B cell (primary cell): ENCODE measurements around the gene SMC4.

ENCODE experiments used
- CTCF ChIP-seq: fragments of 200-600 bp; IDR thresholded peaks from one replicate; pipeline ENCODE4 v1.8.0; 2022; ENCODE audit warnings: antibody characterized with exemption, mild to moderate bottlenecking
- EZH2 ChIP-seq: IDR thresholded peaks from 2 replicates; pipeline ENCODE4 v1.6.1; 2012; ENCODE audit warnings: borderline replicate concordance, low read depth, mild to moderate bottlenecking, moderate library complexity, low read length; ENCODE audit not compliant: insufficient read depth, poor library complexity, severe bottlenecking

GRCh38 chr3:160369784-160370183, 29.7 kb upstream of the SMC4 start:
- TF ChIP-seq CTCF (no peak), EZH2 (no peak)
